Chondrocyte (in vitro differentiated cells): Measurements from ENCODE around the gene PALM. TPM values are rescaled to one million over a fixed set of nuclear protein-coding genes. Genes with fewer than 3 reads are reported as not detected.
A peak's percentile ranks its signal among the peaks of the same experiment; 100 is the strongest.
"Not testable (repeated sequence)": the region's sequence is repeated elsewhere in the genome, so short reads cannot be mapped to it uniquely, and the experiment has no call there.

ENCODE experiments used
- DNase-seq: peaks from one replicate; pipeline ENCODE4 v3.0.0; 2021; ENCODE audit warnings: mixed read lengths, low spot score
- H3K27ac Mint-ChIP-seq: one replicate; pipeline ENCODE4 v1.8.0; 2021; ENCODE audit warnings: mild to moderate bottlenecking, moderate library complexity, mixed read lengths; ENCODE audit not compliant: unreplicated experiment
- H3K27me3 Mint-ChIP-seq: 2 replicates; pipeline ENCODE4 v1.8.0; 2021; ENCODE audit warnings: low read depth, mixed read lengths
- H3K36me3 Mint-ChIP-seq: 2 replicates; pipeline ENCODE4 v1.8.0; 2021; ENCODE audit warnings: low read depth, mixed read lengths
- H3K4me1 Mint-ChIP-seq: 2 replicates; pipeline ENCODE4 v1.8.0; 2021; ENCODE audit warnings: low read depth, mild to moderate bottlenecking, mixed read lengths
- H3K4me3 Mint-ChIP-seq: one replicate; pipeline ENCODE4 v1.8.0; 2021; ENCODE audit warnings: mild to moderate bottlenecking, moderate library complexity, mixed read lengths; ENCODE audit not compliant: unreplicated experiment
- H3K9me3 Mint-ChIP-seq: 2 replicates; pipeline ENCODE4 v1.8.0; 2021; ENCODE audit warnings: low read depth, mixed read lengths
- total RNA-seq: library from RNA; stranded (reverse); gene quantifications from 3 replicates; pipeline ENCODE4 v1.2.1, GENCODE V29; 2021
- TF ChIP-seq, protein P1 (sequence below): fragments of 200-600 bp; sonication (generic); IDR thresholded peaks from 2 replicates; pipeline ENCODE4 v1.5.0; 2021; ENCODE audit warnings: antibody characterized with exemption, mild to moderate bottlenecking, moderate library complexity

PALM gene
- total RNA-seq, 1 donor from 2014 or later, result 182 TPM

DNA sequence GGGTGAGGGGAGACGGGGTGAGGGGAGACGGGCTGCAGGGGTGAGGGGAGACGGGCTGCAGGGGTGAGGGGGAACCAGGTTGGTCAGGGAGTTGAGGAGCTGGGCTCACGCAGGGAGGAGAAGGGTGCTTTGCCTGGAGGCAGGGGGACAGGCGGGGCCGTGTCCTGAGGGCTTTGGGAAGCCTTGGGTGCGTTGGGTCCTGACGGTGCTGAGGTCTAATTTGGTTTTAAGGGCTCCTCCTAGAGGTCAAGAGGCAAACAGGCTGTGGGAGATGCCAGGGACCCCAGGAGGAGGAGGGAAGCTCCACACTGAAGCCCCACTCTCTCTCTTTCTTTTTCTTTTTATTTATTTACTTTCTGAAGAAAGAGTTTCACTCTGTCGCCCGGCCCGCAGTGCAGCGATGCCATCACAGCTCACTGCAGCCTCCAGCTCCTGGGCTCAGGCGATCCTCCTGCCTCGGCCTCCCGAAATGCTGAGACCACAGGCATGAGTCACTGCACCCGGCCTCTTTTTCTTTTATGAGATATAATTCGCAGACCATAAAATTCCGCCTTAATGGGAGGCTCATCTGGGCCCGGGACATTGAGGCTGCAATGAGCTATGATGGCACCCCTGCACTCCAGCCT is 32.9 kb downstream of the PALM start:
- H3K4me3 Mint-ChIP-seq, result no peak overlapping the region
- no peaks in the 10 kb centered on the region for H3K9me3 Mint-ChIP-seq
- peaks cover 3% of the 10 kb centered on the region for H3K4me1 Mint-ChIP-seq
- DNase-seq, result no peak
- H3K36me3 Mint-ChIP-seq, result peaks cover 21% of the 10 kb centered on the region
- no peaks in the 10 kb centered on the region for H3K27me3 Mint-ChIP-seq
- no peak overlapping the region for H3K27ac Mint-ChIP-seq
- TF ChIP-seq, protein P1, sequence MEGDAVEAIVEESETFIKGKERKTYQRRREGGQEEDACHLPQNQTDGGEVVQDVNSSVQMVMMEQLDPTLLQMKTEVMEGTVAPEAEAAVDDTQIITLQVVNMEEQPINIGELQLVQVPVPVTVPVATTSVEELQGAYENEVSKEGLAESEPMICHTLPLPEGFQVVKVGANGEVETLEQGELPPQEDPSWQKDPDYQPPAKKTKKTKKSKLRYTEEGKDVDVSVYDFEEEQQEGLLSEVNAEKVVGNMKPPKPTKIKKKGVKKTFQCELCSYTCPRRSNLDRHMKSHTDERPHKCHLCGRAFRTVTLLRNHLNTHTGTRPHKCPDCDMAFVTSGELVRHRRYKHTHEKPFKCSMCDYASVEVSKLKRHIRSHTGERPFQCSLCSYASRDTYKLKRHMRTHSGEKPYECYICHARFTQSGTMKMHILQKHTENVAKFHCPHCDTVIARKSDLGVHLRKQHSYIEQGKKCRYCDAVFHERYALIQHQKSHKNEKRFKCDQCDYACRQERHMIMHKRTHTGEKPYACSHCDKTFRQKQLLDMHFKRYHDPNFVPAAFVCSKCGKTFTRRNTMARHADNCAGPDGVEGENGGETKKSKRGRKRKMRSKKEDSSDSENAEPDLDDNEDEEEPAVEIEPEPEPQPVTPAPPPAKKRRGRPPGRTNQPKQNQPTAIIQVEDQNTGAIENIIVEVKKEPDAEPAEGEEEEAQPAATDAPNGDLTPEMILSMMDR, result peak; percentile 30

DNA sequence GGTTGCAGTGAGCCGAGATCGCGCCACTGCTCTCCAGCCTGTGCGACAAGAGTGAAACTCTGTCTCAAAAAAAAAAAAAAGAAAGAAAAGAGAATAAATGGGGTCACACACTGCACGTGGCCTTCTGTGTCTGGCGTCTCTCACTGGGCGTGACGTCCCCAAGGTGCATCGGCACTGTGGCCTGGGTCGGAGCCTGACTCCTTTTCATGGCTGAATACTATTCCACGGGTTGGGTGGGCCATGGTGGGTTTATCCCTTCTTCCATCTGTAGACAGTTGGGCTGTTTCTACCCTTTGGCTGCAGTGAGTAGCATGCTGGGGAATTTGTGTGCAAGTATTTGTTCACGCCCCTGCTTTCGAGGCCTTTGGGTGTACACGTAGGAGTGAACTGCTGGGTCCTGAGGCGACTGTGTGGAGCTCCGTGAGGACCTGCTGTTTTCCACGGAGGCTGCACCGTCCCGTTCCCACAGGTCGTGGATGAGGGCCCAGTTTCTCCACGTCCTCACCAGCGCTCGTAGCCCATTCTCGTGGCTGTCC is 33.9 kb downstream of the PALM start:
- H3K4me3 Mint-ChIP-seq, result no peak overlapping the region
- H3K9me3 Mint-ChIP-seq, result no peaks in the 10 kb centered on the region
- H3K36me3 Mint-ChIP-seq, result peaks cover 19% of the 10 kb centered on the region
- H3K4me1 Mint-ChIP-seq, result no peaks in the 10 kb centered on the region
- H3K27me3 Mint-ChIP-seq, result no peaks in the 10 kb centered on the region
- TF ChIP-seq, protein P1, result no peak
- no peak for DNase-seq
- no peak overlapping the region for H3K27ac Mint-ChIP-seq

DNA sequence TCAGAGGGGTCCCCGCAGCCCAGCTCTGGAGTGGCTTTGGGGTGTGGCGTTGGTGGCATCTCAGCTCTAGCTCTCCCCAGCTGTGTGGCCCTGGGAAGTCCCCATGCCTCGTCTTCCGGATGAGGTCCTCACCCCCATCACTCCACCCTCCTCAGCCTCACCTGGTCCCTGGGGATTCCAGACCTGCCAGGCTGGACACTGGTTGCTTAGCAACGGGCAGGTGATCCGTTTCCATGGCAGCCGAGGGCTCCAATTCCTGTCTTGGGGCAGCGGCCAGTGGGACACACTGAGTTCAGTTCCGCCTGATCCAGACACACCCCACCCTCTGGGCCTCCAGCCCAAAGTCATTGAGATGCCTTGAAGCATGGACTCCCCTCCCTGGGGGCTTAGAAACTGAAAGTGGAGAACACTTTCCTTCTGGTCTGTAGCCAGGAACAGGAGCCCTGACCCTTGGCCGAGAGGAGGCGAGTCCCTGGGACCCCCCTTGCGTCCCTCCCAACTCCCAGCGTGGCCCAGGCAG is 34.5 kb downstream of the PALM start:
- H3K9me3 Mint-ChIP-seq, result no peaks in the 10 kb centered on the region
- no peaks in the 10 kb centered on the region for H3K27me3 Mint-ChIP-seq
- no peak overlapping the region for H3K4me3 Mint-ChIP-seq
- TF ChIP-seq, protein P1, result no peak
- H3K27ac Mint-ChIP-seq, result no peak overlapping the region
- H3K36me3 Mint-ChIP-seq, result peaks cover 18% of the 10 kb centered on the region
- H3K4me1 Mint-ChIP-seq, result no peaks in the 10 kb centered on the region
- DNase-seq, result no peak

DNA sequence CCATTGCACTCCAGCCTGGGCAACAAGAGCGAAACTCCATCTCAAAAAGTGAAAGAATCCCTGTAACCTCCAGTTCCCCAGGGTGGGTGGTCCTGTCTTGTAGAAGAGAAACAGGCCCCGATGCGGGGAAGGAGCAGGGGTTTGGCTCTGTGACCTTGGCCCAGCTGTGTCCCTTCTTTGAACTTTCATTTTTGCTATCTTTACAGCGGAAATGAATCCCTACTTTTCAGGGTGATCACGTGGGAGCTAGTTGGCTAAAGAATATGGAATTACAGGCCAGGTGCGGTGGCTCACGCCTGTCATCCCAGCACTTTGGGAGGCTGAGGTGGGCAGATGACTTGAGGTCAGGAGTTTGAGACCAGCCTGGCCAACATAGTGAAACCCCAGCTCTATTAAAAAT is 36.4 kb downstream of the PALM start:
- H3K27me3 Mint-ChIP-seq, DNase-seq, H3K4me3 Mint-ChIP-seq, H3K27ac Mint-ChIP-seq, H3K4me1 Mint-ChIP-seq, H3K9me3 Mint-ChIP-seq: not testable (repeated sequence)
- H3K36me3 Mint-ChIP-seq, result peaks cover 16% of the 10 kb centered on the region

DNA sequence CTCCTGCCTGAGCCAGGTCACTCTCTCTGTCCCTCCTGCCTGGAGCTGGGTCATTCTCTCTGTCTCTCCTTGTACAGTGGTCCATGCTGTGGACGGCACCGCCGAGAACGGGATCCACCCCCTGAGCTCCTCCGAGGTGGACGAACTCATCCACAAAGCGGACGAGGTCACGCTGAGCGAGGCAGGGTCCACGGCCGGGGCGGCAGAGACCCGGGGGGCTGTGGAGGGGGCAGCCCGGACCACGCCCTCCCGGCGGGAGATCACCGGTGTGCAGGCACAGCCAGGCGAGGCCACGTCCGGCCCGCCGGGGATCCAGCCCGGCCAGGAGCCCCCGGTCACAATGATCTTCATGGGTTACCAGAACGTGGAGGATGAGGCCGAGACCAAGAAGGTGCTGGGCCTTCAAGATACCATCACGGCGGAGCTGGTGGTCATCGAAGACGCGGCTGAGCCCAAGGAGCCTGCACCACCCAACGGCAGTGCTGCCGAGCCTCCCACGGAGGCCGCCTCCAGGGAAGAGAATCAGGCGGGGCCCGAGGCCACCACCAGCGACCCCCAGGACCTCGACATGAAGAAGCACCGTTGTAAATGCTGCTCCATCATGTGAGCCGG is 37.6 kb downstream of the PALM start:
- peaks cover 16% of the 10 kb centered on the region for H3K36me3 Mint-ChIP-seq
- TF ChIP-seq, protein P1, result no peak
- no peak for DNase-seq
- no peaks in the 10 kb centered on the region for H3K27me3 Mint-ChIP-seq
- H3K4me1 Mint-ChIP-seq, result peaks cover under 1% of the 10 kb centered on the region
- H3K27ac Mint-ChIP-seq, result no peak overlapping the region
- no peak overlapping the region for H3K4me3 Mint-ChIP-seq
- no peaks in the 10 kb centered on the region for H3K9me3 Mint-ChIP-seq
